ENCODE data around the gene RNF144A. TPM values are rescaled to one million over a fixed set of nuclear protein-coding genes. Genes with fewer than 3 reads are reported as not detected.

The RNF144A gene
- 23.2 and 24.1 TPM in 2 replicates for total RNA-seq
- 6.3 and 12.4 TPM in 2 replicates for polyA plus RNA-seq

DNA sequence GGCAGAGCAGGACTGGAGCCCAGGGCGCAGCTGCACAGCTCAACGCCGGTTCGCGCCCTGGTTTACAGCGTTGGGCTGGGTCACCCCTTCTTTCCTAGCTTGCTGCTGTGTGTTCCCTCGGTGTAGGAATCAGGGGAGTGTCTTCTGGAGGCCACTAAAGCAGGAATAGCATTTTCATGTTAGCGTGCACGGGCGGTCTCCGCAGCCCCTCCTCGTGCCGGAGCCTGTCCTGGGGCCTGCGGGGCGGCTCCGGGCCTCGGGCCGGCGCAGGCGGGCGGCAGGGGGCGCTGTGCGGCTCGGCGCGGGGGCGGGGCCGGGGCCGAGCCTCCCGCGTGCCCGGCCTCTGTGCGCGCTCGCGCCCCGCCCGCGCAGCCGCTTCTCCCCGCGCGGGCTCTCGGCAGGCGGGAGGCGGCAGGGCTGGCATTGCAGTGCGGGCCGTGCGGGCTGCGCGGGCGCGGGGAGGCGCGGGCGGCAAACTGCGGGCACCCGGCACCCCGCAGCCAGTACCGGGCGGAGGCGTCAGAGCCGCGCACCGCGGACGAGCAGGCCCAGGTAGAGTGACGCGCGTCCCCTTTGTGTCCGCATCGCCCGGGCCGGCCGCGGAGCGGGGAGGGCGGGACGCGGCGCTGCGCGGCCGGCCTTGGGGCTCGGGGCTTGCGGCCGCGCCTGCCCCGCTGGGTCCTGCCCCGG, at the start of gene RNF144A:
TSS of gene RNF144A (plus strand) at position 342 of the 690 bp plus-strand sequence. CDS start 79,515 bp downstream, outside the sequence.
- peak; percentile 40 for TF ChIP-seq CTCF (IDR thresholded peaks at IDR 0.05; ENCODE audit: low read depth, low read length)
- Histone ChIP-seq H3K4me1 (ENCODE audit: low read depth) (peaks cover 9% of the 10 kb centered on the region), H3K27me3 (peaks cover 4% of the 10 kb centered on the region), H3K27ac (no peak within 1 kb of the TSS), H3K4me3 (peak within 1 kb of the TSS; percentile 80), H3K36me3 (no peaks in the 10 kb centered on the region), H3K9me3 (ENCODE audit: low read depth) (no peaks in the 10 kb centered on the region)
- DNase-seq (ENCODE audit: low read depth in 1 of 2, low spot score in 1 of 2) = peak; percentile 64 to 84

- Histone ChIP-seq H3K4me1 (ENCODE audit: low read depth) (no peaks in the 10 kb centered on the region), H3K27me3 (no peaks in the 10 kb centered on the region), H3K27ac (no peak overlapping the region), H3K9me3 (ENCODE audit: low read depth) (no peaks in the 10 kb centered on the region), H3K4me3 (no peak overlapping the region), H3K36me3 (no peaks in the 10 kb centered on the region)
- no peak for TF ChIP-seq CTCF (IDR thresholded peaks at IDR 0.05; ENCODE audit: low read depth, low read length)
- DNase-seq (ENCODE audit: low read depth in 1 of 2, low spot score in 1 of 2) = no peak
Measured at GRCh38 chr2:6872394-6872793, 44.8 kb upstream of the RNF144A start.

GRCh38 chr2:6874032-6874431, 43.2 kb upstream of the RNF144A start:
- Histone ChIP-seq H3K27me3 (no peaks in the 10 kb centered on the region), H3K4me1 (ENCODE audit: low read depth) (no peaks in the 10 kb centered on the region), H3K36me3 (no peaks in the 10 kb centered on the region), H3K27ac (no peak overlapping the region), H3K4me3 (no peak overlapping the region), H3K9me3 (ENCODE audit: low read depth) (no peaks in the 10 kb centered on the region)
- TF ChIP-seq CTCF (IDR thresholded peaks at IDR 0.05; ENCODE audit: low read depth, low read length) = no peak
- no peak for DNase-seq (ENCODE audit: low read depth in 1 of 2, low spot score in 1 of 2)

DNA sequence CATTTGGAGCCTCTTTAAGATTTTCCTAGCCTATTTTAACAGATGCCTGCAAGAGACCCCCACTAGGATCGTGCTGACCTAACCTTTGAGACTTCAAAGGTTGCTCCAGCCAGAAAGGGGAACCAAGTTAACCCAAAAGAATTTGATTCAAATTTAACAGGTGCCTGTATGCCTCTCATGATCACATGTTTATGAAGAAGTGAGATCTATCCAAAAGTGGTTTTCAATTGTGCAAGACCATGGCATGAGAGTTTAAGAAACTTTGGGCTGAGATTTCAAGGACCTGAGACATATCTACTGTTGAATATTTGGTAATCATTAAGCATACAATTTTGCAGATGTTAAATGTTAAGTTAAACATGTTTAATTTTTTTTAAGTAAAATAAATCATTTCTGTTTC, 40.9 kb upstream of the RNF144A start:
- no peak overlapping the region for H3K4me3 ChIP-seq
- no peak for TF ChIP-seq CTCF (IDR thresholded peaks at IDR 0.05; ENCODE audit: low read depth, low read length)
- DNase-seq (ENCODE audit: low read depth in 1 of 2, low spot score in 1 of 2) = no peak

DNA sequence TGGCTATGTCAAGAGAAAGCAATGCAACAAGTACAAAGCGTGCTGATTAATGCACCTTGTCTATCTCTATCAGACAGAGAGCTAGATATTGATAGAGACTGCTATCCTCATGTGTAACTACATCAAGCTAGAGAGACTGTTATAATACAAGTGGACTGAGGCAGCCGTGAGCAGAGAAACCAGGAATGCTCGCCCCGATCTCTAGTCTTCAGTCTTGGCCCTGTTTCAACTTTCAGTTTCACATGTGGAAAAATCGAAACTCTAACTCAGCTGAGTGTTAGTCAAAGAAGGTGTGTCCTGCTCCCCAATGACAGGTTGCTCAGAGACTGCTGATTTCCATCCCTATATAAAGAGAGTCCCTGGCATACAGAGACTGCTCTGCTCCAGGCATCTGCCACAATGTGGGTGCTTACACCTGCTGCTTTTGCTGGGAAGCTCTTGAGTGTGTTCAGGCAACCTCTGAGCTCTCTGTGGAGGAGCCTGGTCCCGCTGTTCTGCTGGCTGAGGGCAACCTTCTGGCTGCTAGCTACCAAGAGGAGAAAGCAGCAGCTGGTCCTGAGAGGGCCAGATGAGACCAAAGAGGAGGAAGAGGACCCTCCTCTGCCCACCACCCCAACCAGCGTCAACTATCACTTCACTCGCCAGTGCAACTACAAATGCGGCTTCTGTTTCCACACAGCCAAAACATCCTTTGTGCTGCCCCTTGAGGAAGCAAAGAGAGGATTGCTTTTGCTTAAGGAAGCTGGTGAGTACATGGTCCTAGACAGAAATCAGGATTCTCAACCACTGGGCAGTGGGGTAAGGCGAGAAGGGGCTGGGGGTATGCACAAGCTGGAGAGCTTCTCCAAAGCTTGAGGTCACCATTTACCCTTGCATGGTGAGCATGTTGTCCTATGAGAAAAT, 39.6 kb upstream of the RNF144A start, which contains the start of gene RSAD2:
TSS of gene RSAD2 (plus strand) at position 376 of the 903 bp plus-strand sequence. CDS start at position 400, 24 bp downstream.
- no peaks in the 10 kb centered on the region for H3K27me3 ChIP-seq
- no peaks in the 10 kb centered on the region for H3K36me3 ChIP-seq
- no peak within 1 kb of the TSS for H3K27ac ChIP-seq
- H3K9me3 ChIP-seq (ENCODE audit: low read depth) = no peaks in the 10 kb centered on the region
- TF ChIP-seq CTCF (IDR thresholded peaks at IDR 0.05; ENCODE audit: low read depth, low read length) = no peak
- H3K4me3 ChIP-seq = no peak within 1 kb of the TSS
- DNase-seq (ENCODE audit: low read depth in 1 of 2, low spot score in 1 of 2) = peak in 1 of 2 donors; percentile 28
- H3K4me1 ChIP-seq (ENCODE audit: low read depth) = no peaks in the 10 kb centered on the region

More for the DNA sequence above, 40.9 kb upstream of the RNF144A start:
- Histone ChIP-seq H3K4me1 (ENCODE audit: low read depth) (no peaks in the 10 kb centered on the region), H3K36me3 (no peaks in the 10 kb centered on the region), H3K27me3 (no peaks in the 10 kb centered on the region), H3K9me3 (ENCODE audit: low read depth) (no peaks in the 10 kb centered on the region), H3K27ac (no peak overlapping the region)
